SK-N-SH (cell line): Measurements from ENCODE around the gene SLC24A3.

Source experiments
- ELF1 ChIP-seq: IDR thresholded peaks from 2 replicates; pipeline ENCODE4 v1.4.0; 2012
- GABPA ChIP-seq: IDR thresholded peaks from 2 replicates; pipeline ENCODE4 v1.4.0; 2012; ENCODE audit warnings: low read depth, mild to moderate bottlenecking
- GATA2 ChIP-seq: sonication (generic); formaldehyde crosslinking; IDR thresholded peaks from 2 replicates; pipeline ENCODE4 v1.5.0; 2020; ENCODE audit warnings: mild to moderate bottlenecking, missing genetic modification reagents
- MXI1 ChIP-seq: IDR thresholded peaks from 2 replicates; pipeline ENCODE4 v1.6.1; 2012; ENCODE audit warnings: mild to moderate bottlenecking, low read depth, low read length, improper control_type of control experiment
- NRF1 ChIP-seq: IDR thresholded peaks from 2 replicates; pipeline ENCODE4 v1.6.1; 2012; ENCODE audit warnings: low read depth, mild to moderate bottlenecking, low read length
- RAD21 ChIP-seq: IDR thresholded peaks from 2 replicates; pipeline ENCODE4 v1.6.1; 2012; ENCODE audit warnings: mild to moderate bottlenecking, low read length
- RFX5 ChIP-seq: IDR thresholded peaks from 2 replicates; pipeline ENCODE4 v1.6.1; 2012; ENCODE audit warnings: mild to moderate bottlenecking, improper control_type of control experiment, low read length
- TAF1 ChIP-seq: IDR thresholded peaks from 2 replicates; pipeline ENCODE4 v1.6.1; 2012; ENCODE audit warnings: low read depth, mild to moderate bottlenecking, low read length, moderate library complexity, borderline replicate concordance
- TCF12 ChIP-seq: IDR thresholded peaks from 2 replicates; pipeline ENCODE4 v1.4.0; 2012
- TEAD4 ChIP-seq: IDR thresholded peaks from 2 replicates; pipeline ENCODE4 v1.4.0; 2012; ENCODE audit warnings: mild to moderate bottlenecking, borderline replicate concordance; ENCODE audit not compliant: insufficient read depth
- TF ChIP-seq, protein P1 (sequence below): fragments of 200-600 bp; sonication (generic); IDR thresholded peaks from 2 replicates; pipeline ENCODE4 v1.6.1; 2017; ENCODE audit warnings: antibody characterized with exemption, mild to moderate bottlenecking, moderate library complexity
- TF ChIP-seq, protein P2 (sequence below): IDR thresholded peaks from 2 replicates; pipeline ENCODE4 v1.6.1; 2012; ENCODE audit warnings: mild to moderate bottlenecking, low read depth, low read length, moderate library complexity
- TF ChIP-seq, protein P3 (sequence below): IDR thresholded peaks from 2 replicates; pipeline ENCODE4 v1.4.0; 2012; ENCODE audit warnings: low read depth

DNA sequence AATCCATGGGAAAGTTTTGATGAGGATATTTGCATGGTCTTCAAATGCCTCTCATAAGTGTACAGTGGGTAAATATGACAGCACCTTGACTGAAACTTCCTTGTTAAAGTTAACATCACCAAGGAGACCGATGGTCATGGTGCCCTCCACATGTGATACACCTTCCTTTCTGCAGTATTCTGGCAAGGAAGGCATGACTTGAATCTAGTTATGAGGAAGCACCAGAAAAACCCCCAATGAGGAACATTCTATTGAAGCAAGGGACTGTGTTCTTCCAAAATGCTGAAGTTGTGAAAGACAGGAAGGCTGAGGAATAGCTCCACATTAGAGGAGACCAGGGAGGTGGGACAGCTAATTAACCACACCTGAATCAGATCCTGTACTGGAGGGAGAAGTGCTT lies 118.3 kb downstream of the SLC24A3 start:
- TF ChIP-seq, protein P1, sequence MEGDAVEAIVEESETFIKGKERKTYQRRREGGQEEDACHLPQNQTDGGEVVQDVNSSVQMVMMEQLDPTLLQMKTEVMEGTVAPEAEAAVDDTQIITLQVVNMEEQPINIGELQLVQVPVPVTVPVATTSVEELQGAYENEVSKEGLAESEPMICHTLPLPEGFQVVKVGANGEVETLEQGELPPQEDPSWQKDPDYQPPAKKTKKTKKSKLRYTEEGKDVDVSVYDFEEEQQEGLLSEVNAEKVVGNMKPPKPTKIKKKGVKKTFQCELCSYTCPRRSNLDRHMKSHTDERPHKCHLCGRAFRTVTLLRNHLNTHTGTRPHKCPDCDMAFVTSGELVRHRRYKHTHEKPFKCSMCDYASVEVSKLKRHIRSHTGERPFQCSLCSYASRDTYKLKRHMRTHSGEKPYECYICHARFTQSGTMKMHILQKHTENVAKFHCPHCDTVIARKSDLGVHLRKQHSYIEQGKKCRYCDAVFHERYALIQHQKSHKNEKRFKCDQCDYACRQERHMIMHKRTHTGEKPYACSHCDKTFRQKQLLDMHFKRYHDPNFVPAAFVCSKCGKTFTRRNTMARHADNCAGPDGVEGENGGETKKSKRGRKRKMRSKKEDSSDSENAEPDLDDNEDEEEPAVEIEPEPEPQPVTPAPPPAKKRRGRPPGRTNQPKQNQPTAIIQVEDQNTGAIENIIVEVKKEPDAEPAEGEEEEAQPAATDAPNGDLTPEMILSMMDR = no peak
- no peak for TF ChIP-seq RAD21
- no peak for TF ChIP-seq ELF1
- no peak for TF ChIP-seq GABPA
- no peak for TF ChIP-seq TAF1
- TF ChIP-seq RFX5 = no peak
- TF ChIP-seq TEAD4 = no peak
- TF ChIP-seq, protein P2, sequence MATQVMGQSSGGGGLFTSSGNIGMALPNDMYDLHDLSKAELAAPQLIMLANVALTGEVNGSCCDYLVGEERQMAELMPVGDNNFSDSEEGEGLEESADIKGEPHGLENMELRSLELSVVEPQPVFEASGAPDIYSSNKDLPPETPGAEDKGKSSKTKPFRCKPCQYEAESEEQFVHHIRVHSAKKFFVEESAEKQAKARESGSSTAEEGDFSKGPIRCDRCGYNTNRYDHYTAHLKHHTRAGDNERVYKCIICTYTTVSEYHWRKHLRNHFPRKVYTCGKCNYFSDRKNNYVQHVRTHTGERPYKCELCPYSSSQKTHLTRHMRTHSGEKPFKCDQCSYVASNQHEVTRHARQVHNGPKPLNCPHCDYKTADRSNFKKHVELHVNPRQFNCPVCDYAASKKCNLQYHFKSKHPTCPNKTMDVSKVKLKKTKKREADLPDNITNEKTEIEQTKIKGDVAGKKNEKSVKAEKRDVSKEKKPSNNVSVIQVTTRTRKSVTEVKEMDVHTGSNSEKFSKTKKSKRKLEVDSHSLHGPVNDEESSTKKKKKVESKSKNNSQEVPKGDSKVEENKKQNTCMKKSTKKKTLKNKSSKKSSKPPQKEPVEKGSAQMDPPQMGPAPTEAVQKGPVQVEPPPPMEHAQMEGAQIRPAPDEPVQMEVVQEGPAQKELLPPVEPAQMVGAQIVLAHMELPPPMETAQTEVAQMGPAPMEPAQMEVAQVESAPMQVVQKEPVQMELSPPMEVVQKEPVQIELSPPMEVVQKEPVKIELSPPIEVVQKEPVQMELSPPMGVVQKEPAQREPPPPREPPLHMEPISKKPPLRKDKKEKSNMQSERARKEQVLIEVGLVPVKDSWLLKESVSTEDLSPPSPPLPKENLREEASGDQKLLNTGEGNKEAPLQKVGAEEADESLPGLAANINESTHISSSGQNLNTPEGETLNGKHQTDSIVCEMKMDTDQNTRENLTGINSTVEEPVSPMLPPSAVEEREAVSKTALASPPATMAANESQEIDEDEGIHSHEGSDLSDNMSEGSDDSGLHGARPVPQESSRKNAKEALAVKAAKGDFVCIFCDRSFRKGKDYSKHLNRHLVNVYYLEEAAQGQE = no peak
- TF ChIP-seq TCF12 = no peak
- TF ChIP-seq GATA2 (CRISPR knock-in tag) = no peak
- TF ChIP-seq MXI1 = no peak
- TF ChIP-seq NRF1 = no peak
- TF ChIP-seq, protein P3, sequence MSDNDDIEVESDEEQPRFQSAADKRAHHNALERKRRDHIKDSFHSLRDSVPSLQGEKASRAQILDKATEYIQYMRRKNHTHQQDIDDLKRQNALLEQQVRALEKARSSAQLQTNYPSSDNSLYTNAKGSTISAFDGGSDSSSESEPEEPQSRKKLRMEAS = no peak
